SU-DHL-6 (cell line): ENCODE data around the gene TCP11.

Experiments used
- H2AFZ ChIP-seq: fragments of 200-600 bp; sonication (generic); 2 replicates; pipeline ENCODE4 v1.6.1; 2014; ENCODE audit warnings: low read depth, mild to moderate bottlenecking, moderate library complexity, mixed read lengths, antibody characterized with exemption, low read length; ENCODE audit not compliant: severe bottlenecking
- H3F3A ChIP-seq: fragments of 200-600 bp; shearing (Covaris generic); 2 replicates; pipeline ENCODE4 v1.6.0; 2016; ENCODE audit warnings: antibody characterized with exemption, mild to moderate bottlenecking; ENCODE audit not compliant: insufficient read depth
- H3K27ac ChIP-seq: fragments of 200-600 bp; sonication (generic); 2 replicates; pipeline ENCODE4 v1.5.1; 2016; ENCODE audit warnings: low read depth, mild to moderate bottlenecking, low read length, moderate library complexity, mixed read lengths
- H3K27me3 ChIP-seq: fragments of 200-600 bp; sonication (generic), shearing (Covaris generic); 2 replicates; pipeline ENCODE4 v1.6.0; 2014; ENCODE audit warnings: mild to moderate bottlenecking, low read length
- H3K36me3 ChIP-seq: fragments of 200-600 bp; sonication (generic); 2 replicates; pipeline ENCODE4 v1.6.1; 2014; ENCODE audit warnings: mild to moderate bottlenecking, low read length, mixed read lengths
- H3K4me2 ChIP-seq: fragments of 300-600, 200-600 bp; shearing (Covaris generic), sonication (generic); 2 replicates; pipeline ENCODE4 v1.6.0; 2014; ENCODE audit warnings: low read length, low read depth, mild to moderate bottlenecking; ENCODE audit not compliant: poor library complexity, severe bottlenecking
- H3K4me3 ChIP-seq: fragments of 200-600 bp; sonication (generic); 2 replicates; pipeline ENCODE4 v1.5.1; 2014; ENCODE audit warnings: antibody characterized with exemption, low read length, mild to moderate bottlenecking, mixed read lengths; ENCODE audit not compliant: insufficient read depth, poor library complexity, severe bottlenecking
- H3K79me2 ChIP-seq: fragments of 200-600 bp; sonication (generic); 2 replicates; pipeline ENCODE4 v1.6.1; 2014; ENCODE audit warnings: mild to moderate bottlenecking, low read length, moderate library complexity; ENCODE audit not compliant: insufficient read depth
- H3K9ac ChIP-seq: fragments of 200-600 bp; sonication (generic); 2 replicates; pipeline ENCODE4 v1.7.0; 2014; ENCODE audit warnings: mild to moderate bottlenecking, low read length
- H3K9me2 ChIP-seq: fragments of 200-600 bp; sonication (generic); replicated peaks from 2 replicates; pipeline ENCODE4 v1.6.1; 2014; ENCODE audit warnings: low read length; ENCODE audit not compliant: insufficient read depth
- H3K9me3 ChIP-seq: fragments of 200-600 bp; sonication (generic); 2 replicates; pipeline ENCODE4 v1.6.1; 2014; ENCODE audit warnings: low read length, mixed read lengths; ENCODE audit not compliant: insufficient read depth
- H4K20me1 ChIP-seq: fragments of 200-600 bp; sonication (generic); 2 replicates; pipeline ENCODE4 v1.6.1; 2014; ENCODE audit warnings: low read depth, mild to moderate bottlenecking, antibody characterized with exemption, low read length, moderate library complexity, mixed read lengths
- CTCF ChIP-seq: fragments of 200-600 bp; sonication (generic); IDR thresholded peaks from one replicate; pipeline ENCODE4 v1.5.1; 2017; ENCODE audit warnings: antibody characterized with exemption, mild to moderate bottlenecking, low read length, moderate library complexity; ENCODE audit not compliant: insufficient read depth, poor library complexity, severe bottlenecking
- EZH2phosphoT487 ChIP-seq: fragments of 200-600 bp; sonication (generic), shearing (Covaris generic); conservative IDR thresholded peaks from 2 replicates; pipeline ENCODE4 v1.6.1; 2018; ENCODE audit warnings: mild to moderate bottlenecking, antibody characterized with exemption, low read length, moderate library complexity, mixed read lengths

Gene TCP11

GRCh38 chr6:35089216-35089934 lies 51.8 kb downstream of the TCP11 start:
- Histone ChIP-seq H3K79me2 (no peaks in the 10 kb centered on the region), H3K27ac (no peak overlapping the region), H3K4me3 (no peak overlapping the region), H3K27me3 (no peaks in the 10 kb centered on the region), H3F3A (no peaks in the 10 kb centered on the region), H3K9me3 (no peaks in the 10 kb centered on the region), H3K9me2 (no peaks in the 10 kb centered on the region), H3K4me2 (no peak overlapping the region), H4K20me1 (no peaks in the 10 kb centered on the region), H3K9ac (no peak overlapping the region), H3K36me3 (no peaks in the 10 kb centered on the region), H2AFZ (no peak overlapping the region)
- TF ChIP-seq CTCF, result no peak
- TF ChIP-seq EZH2phosphoT487, result no peak

- no peaks in the 10 kb centered on the region for H3K9me2 ChIP-seq
- no peak overlapping the region for H3K4me3 ChIP-seq
- TF ChIP-seq EZH2phosphoT487, result no peak
- no peaks in the 10 kb centered on the region for H3K79me2 ChIP-seq
- no peak overlapping the region for H3K4me2 ChIP-seq
- no peak overlapping the region for H3K27ac ChIP-seq
- H3K9me3 ChIP-seq, result no peaks in the 10 kb centered on the region
- H3K27me3 ChIP-seq, result no peaks in the 10 kb centered on the region
- no peak overlapping the region for H3K9ac ChIP-seq
- no peaks in the 10 kb centered on the region for H3F3A ChIP-seq
- H4K20me1 ChIP-seq, result no peaks in the 10 kb centered on the region
- H2AFZ ChIP-seq, result no peak overlapping the region
- no peaks in the 10 kb centered on the region for H3K36me3 ChIP-seq
These were observed 52.6 kb downstream of the TCP11 start for GRCh38 chr6:35088281-35089215.

- H3K36me3 ChIP-seq, result no peaks in the 10 kb centered on the region
- H3K27me3 ChIP-seq, result no peaks in the 10 kb centered on the region
- no peaks in the 10 kb centered on the region for H3F3A ChIP-seq
- no peaks in the 10 kb centered on the region for H3K9me2 ChIP-seq
- TF ChIP-seq EZH2phosphoT487, result no peak
- TF ChIP-seq CTCF, result no peak
- no peak overlapping the region for H3K4me2 ChIP-seq
- no peak overlapping the region for H2AFZ ChIP-seq
- no peak overlapping the region for H3K27ac ChIP-seq
- H4K20me1 ChIP-seq, result no peaks in the 10 kb centered on the region
- no peaks in the 10 kb centered on the region for H3K79me2 ChIP-seq
- no peak overlapping the region for H3K4me3 ChIP-seq
- H3K9me3 ChIP-seq, result no peaks in the 10 kb centered on the region
- H3K9ac ChIP-seq, result no peak overlapping the region
These were observed 53.5 kb downstream of the TCP11 start for GRCh38 chr6:35087361-35088280.
